AG04450 (cell line): ENCODE data around the gene SDR9C7. TPM values are rescaled to one million over a fixed set of nuclear protein-coding genes. Genes with fewer than 3 reads are reported as not detected.

Experiments
- CTCF ChIA-PET: fragments of 300-600, 350-600 bp; formaldehyde crosslinking; extraction: SDS; loops from one replicate; lab custom pipeline; 2022; ENCODE audit warnings: antibody characterized with exemption, inconsistent platforms; lab: Charles Lee
- POLR2A ChIA-PET: fragments of 350-600 bp; formaldehyde crosslinking; extraction: SDS; loops from one replicate; lab custom pipeline; 2021; ENCODE audit warnings: antibody characterized with exemption, inconsistent platforms; lab: Yijun Ruan, JAX
- DNase-seq: peaks from one replicate; pipeline ENCODE4 v3.0.0-alpha.2; 2011; ENCODE audit warnings: low read depth, low spot score
- H3K27ac ChIP-seq: one replicate; pipeline ENCODE4 v1.5.1; 2012; ENCODE audit warnings: low read depth, low read length, control low read depth
- H3K27me3 ChIP-seq: one replicate; pipeline ENCODE4 v1.6.0; 2012; ENCODE audit warnings: low read length; ENCODE audit not compliant: control insufficient read depth, insufficient read depth
- H3K4me3 ChIP-seq: 2 replicates; pipeline ENCODE4 v1.5.1; 2011; ENCODE audit warnings: mild to moderate bottlenecking, low read depth, low read length, control low read depth
- H3K9me3 ChIP-seq: 2 replicates; pipeline ENCODE4 v1.5.1; 2012; ENCODE audit warnings: low read length; ENCODE audit not compliant: control insufficient read depth, insufficient read depth
- polyA plus RNA-seq: library from polyadenylated mRNA; depleted of rRNA; stranded (reverse); fragments of >200 nt; gene quantifications from 2 replicates; pipeline ENCODE4 v1.2.3, GENCODE V29; 2011; rRNA removed
- TF ChIP-seq, protein P1 (sequence below): IDR thresholded peaks from 2 replicates; pipeline ENCODE4 v1.5.1; 2011; ENCODE audit warnings: low read depth, low read length, control low read depth, inconsistent platforms

Gene SDR9C7
- polyA plus RNA-seq, 1 experiment, result not detected

DNA sequence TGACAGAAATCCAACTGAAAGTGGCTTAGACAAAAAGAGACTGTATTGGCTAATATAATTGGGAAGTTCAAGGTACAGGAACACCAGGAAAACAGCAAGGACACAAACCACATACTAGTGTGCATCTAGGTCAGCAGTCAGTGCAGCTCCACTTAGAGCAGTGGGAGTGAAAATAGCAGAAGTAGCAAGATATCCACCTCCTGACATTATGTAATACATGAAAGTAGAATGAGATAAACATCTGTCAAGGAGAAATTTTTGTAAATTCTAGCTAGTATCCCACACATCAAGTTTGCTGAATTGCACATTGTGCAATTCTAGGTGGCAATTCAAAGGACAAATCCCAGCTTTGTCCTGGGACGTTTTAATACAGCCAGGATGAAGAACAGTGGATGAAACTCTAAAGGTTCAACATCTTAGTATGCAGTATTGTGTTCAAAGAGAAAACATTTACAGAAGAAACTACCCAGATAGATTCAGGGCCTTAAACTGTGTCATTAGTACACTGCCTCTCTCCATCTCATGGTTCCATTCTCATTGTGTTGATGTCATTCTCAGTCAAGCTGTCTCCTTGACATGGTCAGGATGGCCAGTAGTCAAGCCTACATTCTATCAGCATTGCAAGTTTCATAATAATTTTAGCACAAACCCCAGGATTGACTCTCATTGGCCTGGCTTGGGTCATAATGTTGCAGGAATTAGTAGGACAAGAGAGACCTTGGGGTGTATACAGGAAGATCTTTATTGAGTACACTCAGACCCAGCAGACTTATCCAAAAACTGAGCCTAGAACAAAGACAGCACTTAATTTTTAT, 56.8 kb downstream of the SDR9C7 start:
- ChIA-PET POLR2A (no interaction called here), CTCF (no interaction called here)
- Histone ChIP-seq H3K27ac (no peak overlapping the region), H3K9me3 (no peaks in the 10 kb centered on the region; the same call in 1 of the 2 replicates), H3K4me3 (no peak overlapping the region), H3K27me3 (peaks cover 9% of the 10 kb centered on the region)
- TF ChIP-seq, protein P1, sequence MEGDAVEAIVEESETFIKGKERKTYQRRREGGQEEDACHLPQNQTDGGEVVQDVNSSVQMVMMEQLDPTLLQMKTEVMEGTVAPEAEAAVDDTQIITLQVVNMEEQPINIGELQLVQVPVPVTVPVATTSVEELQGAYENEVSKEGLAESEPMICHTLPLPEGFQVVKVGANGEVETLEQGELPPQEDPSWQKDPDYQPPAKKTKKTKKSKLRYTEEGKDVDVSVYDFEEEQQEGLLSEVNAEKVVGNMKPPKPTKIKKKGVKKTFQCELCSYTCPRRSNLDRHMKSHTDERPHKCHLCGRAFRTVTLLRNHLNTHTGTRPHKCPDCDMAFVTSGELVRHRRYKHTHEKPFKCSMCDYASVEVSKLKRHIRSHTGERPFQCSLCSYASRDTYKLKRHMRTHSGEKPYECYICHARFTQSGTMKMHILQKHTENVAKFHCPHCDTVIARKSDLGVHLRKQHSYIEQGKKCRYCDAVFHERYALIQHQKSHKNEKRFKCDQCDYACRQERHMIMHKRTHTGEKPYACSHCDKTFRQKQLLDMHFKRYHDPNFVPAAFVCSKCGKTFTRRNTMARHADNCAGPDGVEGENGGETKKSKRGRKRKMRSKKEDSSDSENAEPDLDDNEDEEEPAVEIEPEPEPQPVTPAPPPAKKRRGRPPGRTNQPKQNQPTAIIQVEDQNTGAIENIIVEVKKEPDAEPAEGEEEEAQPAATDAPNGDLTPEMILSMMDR, result no peak
- DNase-seq, result no peak

DNA sequence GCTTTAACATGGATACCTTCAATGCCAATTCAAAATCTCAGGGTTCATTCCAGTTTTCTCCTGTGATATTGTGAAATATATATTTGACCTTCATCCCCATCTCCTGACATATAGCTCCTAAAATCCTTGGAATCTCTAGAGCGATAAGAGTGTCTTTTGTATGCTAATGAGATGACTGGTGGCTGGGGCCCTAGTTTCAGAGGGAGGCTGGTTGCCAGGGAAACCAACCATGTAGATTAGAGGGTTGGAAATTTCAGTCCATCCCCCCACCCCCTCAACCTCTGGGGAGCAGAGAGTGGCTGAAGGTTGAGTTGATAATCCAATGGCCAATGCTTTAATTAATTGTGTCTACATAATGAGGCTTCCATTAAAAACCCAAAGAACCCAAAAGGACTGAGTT, 59.4 kb downstream of the SDR9C7 start:
- ChIA-PET CTCF (no interaction called here), POLR2A (interaction anchor here (0.6 kb wide), 1 partner anchor 107 kb away, joined by 3 read pairs; no protein-coding TSS in a partner anchor)
- Histone ChIP-seq H3K9me3 (peaks cover 2% of the 10 kb centered on the region; the same call in 1 of the 2 replicates), H3K27ac (no peak overlapping the region), H3K4me3 (no peak overlapping the region), H3K27me3 (peaks cover 9% of the 10 kb centered on the region)
- no peak for DNase-seq
- TF ChIP-seq, protein P1, result no peak

DNA sequence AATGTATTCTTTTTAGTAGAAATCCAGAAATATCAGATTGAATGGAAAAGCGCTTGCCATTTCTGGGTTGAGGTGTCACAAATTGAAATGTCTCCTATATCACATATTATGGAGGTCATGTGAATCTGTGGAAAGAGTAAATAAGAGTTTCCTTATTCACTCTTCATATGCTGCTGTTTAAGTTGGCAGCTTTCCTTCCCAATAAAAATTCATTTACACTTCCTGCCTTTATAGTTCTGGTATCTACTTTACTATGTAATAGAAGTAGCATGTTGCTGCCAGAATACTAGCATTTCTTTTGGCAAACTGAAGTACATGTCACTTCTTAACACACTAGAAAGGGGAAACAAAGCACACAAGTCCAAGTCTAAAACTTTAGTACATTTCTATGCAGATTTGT, 60.8 kb downstream of the SDR9C7 start:
- Histone ChIP-seq H3K9me3 (peaks cover 2% of the 10 kb centered on the region; the same call in 1 of the 2 replicates), H3K27me3 (peaks cover 9% of the 10 kb centered on the region), H3K4me3 (no peak overlapping the region), H3K27ac (no peak overlapping the region)
- no peak for DNase-seq
- CTCF ChIA-PET, result no interaction called here
- POLR2A ChIA-PET, result no interaction called here
- TF ChIP-seq, protein P1, result no peak

Other genes starting within 250 kb of the SDR9C7 start
- gene PTGES3, start 246.1 kb downstream of the SDR9C7 start, polyA plus RNA-seq, result 80.1 and 112 TPM in 2 replicates
- 596 and 723 TPM in 2 replicates for gene NACA, start 209.1 kb downstream of the SDR9C7 start, polyA plus RNA-seq
- 6.2 and 6.7 TPM in 2 replicates for gene PRIM1, start 182.1 kb downstream of the SDR9C7 start, polyA plus RNA-seq
- gene HSD17B6, start 171.1 kb downstream of the SDR9C7 start, polyA plus RNA-seq, result 4.7 and 4.8 TPM in 2 replicates
- gene RDH16, start 23.2 kb upstream of the SDR9C7 start, polyA plus RNA-seq, result 0.06 TPM in 1 of 2 replicates, not detected in the other
- gene ZBTB39, start 72.1 kb upstream of the SDR9C7 start, polyA plus RNA-seq, result 5.8 and 6.4 TPM in 2 replicates
- gene TAC3, start 82.1 kb upstream of the SDR9C7 start, polyA plus RNA-seq, result 8.0 and 8.9 TPM in 2 replicates
- not detected in 2 replicates for gene MYO1A, start 115.7 kb upstream of the SDR9C7 start, polyA plus RNA-seq
- 8.3 and 11.9 TPM in 2 replicates for gene NEMP1, start 144.4 kb upstream of the SDR9C7 start, polyA plus RNA-seq
- 46.4 and 60.9 TPM in 2 replicates for gene NAB2, start 154.7 kb upstream of the SDR9C7 start, polyA plus RNA-seq
- gene STAT6, start 177.0 kb upstream of the SDR9C7 start, polyA plus RNA-seq, result 79.5 and 94.2 TPM in 2 replicates
- gene LRP1, start 194.1 kb upstream of the SDR9C7 start, polyA plus RNA-seq, result 49.9 and 95.0 TPM in 2 replicates
- gene LRP1-AS, start 213.2 kb upstream of the SDR9C7 start, polyA plus RNA-seq, result not detected in 2 replicates